Spleen (tissue), 13 donors: ENCODE data around the gene RTL1. TPM values are rescaled to one million over a fixed set of nuclear protein-coding genes. Genes with fewer than 3 reads are reported as not detected.

Experiments used
- DNase-seq: peaks from one replicate; pipeline ENCODE4 v3.0.0-alpha.2; 2020
- H3K27ac ChIP-seq, 8 donors: fragments of 200-600 bp; sonication (generic) in 7 of 8; 1 replicate in 4 of 8; 2 replicates in 4 of 8; pipeline versions ENCODE4 v1.5.0 to v1.8.0; 2016 to 2021; ENCODE audit warnings: inconsistent platforms in 4 of 8, mild to moderate bottlenecking in 4 of 8, moderate library complexity in 1 of 8
- H3K27me3 ChIP-seq, 7 donors: fragments of 200-600 bp; sonication (generic) in 6 of 7; replicated peaks in 1 of 7; 1 replicate in 4 of 7; 2 replicates in 3 of 7; pipeline versions ENCODE4 v1.5.0 to v1.8.0; 2016 to 2021; ENCODE audit warnings: inconsistent platforms in 3 of 7, mild to moderate bottlenecking in 1 of 7
- H3K36me3 ChIP-seq, 6 donors: fragments of 200-600 bp; sonication (generic) in 5 of 6; 1 replicate in 4 of 6; 2 replicates in 2 of 6; pipeline versions ENCODE4 v1.5.0 to v1.8.0; 2016 to 2021; ENCODE audit warnings: inconsistent platforms in 2 of 6
- H3K4me1 ChIP-seq, 6 donors: fragments of 200-600 bp; sonication (generic) in 5 of 6; 1 replicate in 3 of 6; 2 replicates in 3 of 6; pipeline versions ENCODE4 v1.5.0 to v1.8.0; 2016 to 2021; ENCODE audit warnings: inconsistent platforms in 3 of 6
- H3K4me3 ChIP-seq, 8 donors: fragments of 200-600 bp; sonication (generic) in 7 of 8; 1 replicate in 4 of 8; 2 replicates in 4 of 8; pipeline versions ENCODE4 v1.5.0 to v1.8.0; 2016 to 2021; ENCODE audit warnings: inconsistent platforms in 4 of 8, mild to moderate bottlenecking in 4 of 8, moderate library complexity in 2 of 8
- H3K9me3 ChIP-seq, 8 donors: fragments of 200-600 bp; sonication (generic) in 7 of 8; 1 replicate in 4 of 8; 2 replicates in 4 of 8; pipeline versions ENCODE4 v1.5.0 to v1.8.0; 2016 to 2021; ENCODE audit warnings: inconsistent platforms in 4 of 8
- POLR2A ChIP-seq, 3 donors: fragments of 450-650 bp; IDR thresholded peaks; one replicate each; pipeline ENCODE4 v1.5.1; 2017; ENCODE audit warnings: antibody characterized with exemption in 3 of 3, mild to moderate bottlenecking in 1 of 3
- POLR2AphosphoS5 ChIP-seq, 3 donors: sonication (generic); formaldehyde crosslinking; IDR thresholded peaks; one replicate each; pipeline ENCODE4 v1.5.1; 2017; ENCODE audit warnings: antibody characterized with exemption in 3 of 3
- WGBS, 5 donors: extraction: QIAGEN DNeasy Blood & Tissue Kit in 3 of 5; methylation state at CpG; one replicate each; pipeline versions ENCODE4 v1.1.5 to v1.1.7; 2013 to 2018; 5-methylcytosine and 5-hydroxymethylcytosine counted together
- intact Hi-C: fragments of 100-400 bp; cut with DNase I; formaldehyde crosslinking; loops from one replicate; pipeline ENCODE4 v1.15.0; 2023; ENCODE audit warnings: low total_unique reads
- long read RNA-seq, 2 donors: transcript quantifications; one replicate each; lab custom pipeline, GENCODE V29; 2026
- polyA plus RNA-seq, 3 donors: library from polyadenylated mRNA; stranded (reverse); fragments of 200-250 nt; gene quantifications; one replicate each; pipeline ENCODE4 v1.2.1, GENCODE V29; 2013
- total RNA-seq, 7 donors: library from RNA; depleted of rRNA in 3 of 7; stranded (reverse); fragments of >200 nt in 3 of 7; fragmentation: NEBNext Ultra II Directional in 4 of 7; extraction: Animal tissue kit (Norgen Biotek cat#: 25700) in 4 of 7; gene quantifications; one replicate each; pipeline versions ENCODE4 v1.1.0 to v1.2.1, GENCODE V29; 2016 to 2021
- TF ChIP-seq, protein P1 (sequence below), 11 experiments: fragments of 200-600 bp in 7 of 11; fragments of 450-650 bp in 4 of 11; sonication (generic) in 4 of 11; IDR thresholded peaks in 8 of 11; conservative IDR thresholded peaks in 3 of 11; 1 replicate in 7 of 11; 2 replicates in 4 of 11; pipeline versions ENCODE4 v1.4.0 to v1.8.0; 2016 to 2021; ENCODE audit warnings: antibody characterized with exemption in 11 of 11, inconsistent platforms in 4 of 11, mild to moderate bottlenecking in 1 of 11
- donor health status: healthy with polysubstance abuse.
- donor health status: DM: no; HTN: no; CAD: no; lungs with moderate emphysema.
- donor health status: DM: no; HTN: no; CAD: no.
- donor health status: Bipolar disorder and iron deficiency.
- donor health status: healthy.
- donor health status: DM: no; HTN: no; CAD: no.
- donor health status: DM: yes; HTN: yes; CAD: no.

RTL1 gene
- total RNA-seq, result not detected
- polyA plus RNA-seq, result under 1 TPM in 1 of 3 donors, not detected in 2; under 0.01 TPM
- long read RNA-seq, donor 1, result 0 reads
- long read RNA-seq, donor 2, full-length matches to known transcripts, result 2 of 2 reads
- long read RNA-seq, donor 2, partial matches to known transcripts, result 0 of 2 reads
- long read RNA-seq, donor 2, other reads (novel, unspliced or antisense), result 0 of 2 reads

DNA sequence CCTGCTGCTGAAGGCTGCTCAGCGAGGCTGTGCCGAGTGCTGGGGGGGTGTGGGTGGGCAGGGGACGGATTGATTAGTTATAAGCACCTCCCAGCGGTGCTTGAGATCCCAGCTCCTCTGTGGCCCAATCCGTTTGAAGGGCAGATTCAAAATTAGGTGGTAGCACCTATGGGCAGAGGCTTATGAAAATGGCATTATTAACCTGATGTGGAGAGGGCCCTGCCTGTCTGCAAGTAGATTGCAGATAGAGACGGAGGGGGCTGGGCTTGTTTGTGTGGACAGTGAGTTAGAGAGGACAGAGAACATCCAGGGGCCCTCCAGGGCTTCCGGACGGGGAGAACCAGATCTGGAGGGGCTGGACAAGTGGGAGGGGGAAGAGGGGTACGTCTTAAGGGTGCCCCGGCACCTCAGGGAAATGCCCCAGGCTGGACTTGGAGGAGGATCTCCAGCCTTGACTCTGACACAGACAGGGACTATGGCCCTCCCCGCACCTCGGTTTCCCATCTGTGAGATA lies at the start of gene RTL1:
RTL1 (minus strand) TSS at position 51 of the 514 bp plus-strand sequence. CDS start 18,934 bp downstream, outside the sequence.
- peaks cover 0 to 22% (median 17%) of the 10 kb centered on the region in 6 donors for H3K4me1 ChIP-seq
- H3K36me3 ChIP-seq, result peaks cover 0 to 5% (median 0%) of the 10 kb centered on the region in 6 donors
- TF ChIP-seq POLR2AphosphoS5 (IDR thresholded peaks at IDR 0.05), result no peak
- TF ChIP-seq, protein P1, sequence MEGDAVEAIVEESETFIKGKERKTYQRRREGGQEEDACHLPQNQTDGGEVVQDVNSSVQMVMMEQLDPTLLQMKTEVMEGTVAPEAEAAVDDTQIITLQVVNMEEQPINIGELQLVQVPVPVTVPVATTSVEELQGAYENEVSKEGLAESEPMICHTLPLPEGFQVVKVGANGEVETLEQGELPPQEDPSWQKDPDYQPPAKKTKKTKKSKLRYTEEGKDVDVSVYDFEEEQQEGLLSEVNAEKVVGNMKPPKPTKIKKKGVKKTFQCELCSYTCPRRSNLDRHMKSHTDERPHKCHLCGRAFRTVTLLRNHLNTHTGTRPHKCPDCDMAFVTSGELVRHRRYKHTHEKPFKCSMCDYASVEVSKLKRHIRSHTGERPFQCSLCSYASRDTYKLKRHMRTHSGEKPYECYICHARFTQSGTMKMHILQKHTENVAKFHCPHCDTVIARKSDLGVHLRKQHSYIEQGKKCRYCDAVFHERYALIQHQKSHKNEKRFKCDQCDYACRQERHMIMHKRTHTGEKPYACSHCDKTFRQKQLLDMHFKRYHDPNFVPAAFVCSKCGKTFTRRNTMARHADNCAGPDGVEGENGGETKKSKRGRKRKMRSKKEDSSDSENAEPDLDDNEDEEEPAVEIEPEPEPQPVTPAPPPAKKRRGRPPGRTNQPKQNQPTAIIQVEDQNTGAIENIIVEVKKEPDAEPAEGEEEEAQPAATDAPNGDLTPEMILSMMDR (IDR thresholded peaks at IDR 0.05 in 8 of 11, conservative IDR thresholded peaks at IDR 0.05 in 3 of 11), result no peak
- no peak for TF ChIP-seq POLR2A (IDR thresholded peaks at IDR 0.05)
- H3K9me3 ChIP-seq, result peaks cover 0 to 5% (median 0%) of the 10 kb centered on the region in 8 donors
- H3K27me3 ChIP-seq, result peaks cover 0 to 82% (median 16%) of the 10 kb centered on the region in 7 donors
- WGBS, 5 donors, result 69 to 81% (median 79%) methylated on average over 12 of the region's 12 CpGs
- intact Hi-C loops, result no loop called here
- peak; percentile 24 for DNase-seq
- H3K27ac ChIP-seq, result no peak within 1 kb of the TSS
- no peak within 1 kb of the TSS for H3K4me3 ChIP-seq

DNA sequence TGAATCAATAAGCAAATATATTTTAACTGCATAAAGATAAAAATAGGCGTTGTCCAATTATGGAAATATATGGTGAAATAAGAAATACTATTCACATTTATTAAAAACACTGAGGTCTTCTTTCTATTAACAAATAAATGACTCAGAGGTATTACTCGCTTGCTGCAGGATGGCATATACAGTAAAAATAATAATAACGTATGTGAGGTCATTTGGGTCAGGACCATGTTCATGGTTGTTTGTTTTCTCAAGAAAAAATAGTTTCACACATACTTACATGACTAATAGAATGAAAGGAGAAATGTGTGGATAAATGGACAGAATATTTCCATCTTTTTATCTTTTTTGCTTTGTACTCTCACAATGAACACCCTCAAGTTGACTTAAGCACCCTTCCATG lies 46.5 kb upstream of the RTL1 start:
- Histone ChIP-seq H3K9me3 (no peaks in the 10 kb centered on the region), H3K27me3 (no peaks in the 10 kb centered on the region), H3K4me1 (no peaks in the 10 kb centered on the region), H3K36me3 (no peaks in the 10 kb centered on the region), H3K4me3 (no peak overlapping the region), H3K27ac (no peak overlapping the region)
- TF ChIP-seq, protein P1 (IDR thresholded peaks at IDR 0.05 in 8 of 11, conservative IDR thresholded peaks at IDR 0.05 in 3 of 11), result no peak
- TF ChIP-seq POLR2A (IDR thresholded peaks at IDR 0.05), result no peak
- TF ChIP-seq POLR2AphosphoS5 (IDR thresholded peaks at IDR 0.05), result no peak
- 82 to 93% (median 87%) methylated on average over 3 of the region's 3 CpGs for WGBS, 5 donors
- intact Hi-C loops, result no loop called here
- DNase-seq, result no peak

DNA sequence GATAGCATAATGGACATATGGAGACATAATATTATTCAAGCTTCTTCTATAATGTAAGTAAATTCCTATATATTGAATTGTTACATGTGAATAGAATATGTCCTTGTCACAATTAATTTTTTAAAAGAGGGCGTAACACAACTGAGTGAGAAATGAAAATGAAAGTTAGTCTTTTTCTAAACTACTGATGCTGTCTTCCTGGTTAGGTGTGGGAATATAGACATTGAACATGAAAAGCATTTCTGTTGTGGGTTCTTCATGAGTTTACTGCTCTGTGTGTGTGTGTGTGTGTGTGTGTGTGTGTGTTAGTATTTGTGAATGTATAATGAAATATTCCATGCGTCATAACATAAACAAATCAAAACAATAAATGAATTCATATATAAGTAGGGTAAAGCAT lies 40.5 kb upstream of the RTL1 start:
- TF ChIP-seq, protein P1 (IDR thresholded peaks at IDR 0.05 in 8 of 11, conservative IDR thresholded peaks at IDR 0.05 in 3 of 11), result no peak
- TF ChIP-seq POLR2A (IDR thresholded peaks at IDR 0.05), result no peak
- no peak for TF ChIP-seq POLR2AphosphoS5 (IDR thresholded peaks at IDR 0.05)
- Histone ChIP-seq H3K9me3 (no peaks in the 10 kb centered on the region), H3K27ac (no peak overlapping the region), H3K4me3 (no peak overlapping the region), H3K4me1 (no peaks in the 10 kb centered on the region), H3K27me3 (no peaks in the 10 kb centered on the region), H3K36me3 (no peaks in the 10 kb centered on the region)
- no peak for DNase-seq
- intact Hi-C loops, result no loop called here
- 71 to 84% (median 81%) methylated on average over 2 of the region's 2 CpGs for WGBS, 5 donors

DNA sequence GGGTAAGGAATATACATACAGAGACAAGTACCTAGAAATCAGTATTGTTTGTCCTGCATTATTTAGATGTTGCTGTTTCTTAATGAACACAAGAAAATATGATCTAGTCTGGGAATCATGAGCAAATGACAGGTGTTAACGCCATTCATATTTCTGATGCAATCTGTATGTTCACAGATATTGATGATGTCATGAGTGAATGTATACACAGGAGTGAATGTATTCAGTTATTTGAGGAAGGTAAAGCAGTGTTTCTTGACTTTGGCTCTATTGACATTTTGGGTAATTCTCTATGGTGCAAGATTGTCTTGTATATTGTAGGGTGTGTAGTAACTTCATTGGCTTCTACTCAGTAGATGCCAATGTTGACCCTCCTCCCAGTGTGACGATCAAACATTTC lies 26.7 kb upstream of the RTL1 start:
- H3K4me3 ChIP-seq, result no peak overlapping the region
- H3K4me1 ChIP-seq, result no peaks in the 10 kb centered on the region
- no peak overlapping the region for H3K27ac ChIP-seq
- 84 to 96% (median 93%) methylated on average over 2 of the region's 2 CpGs for WGBS, 5 donors
- intact Hi-C loops, result no loop called here
- no peak for TF ChIP-seq POLR2AphosphoS5 (IDR thresholded peaks at IDR 0.05)
- TF ChIP-seq POLR2A (IDR thresholded peaks at IDR 0.05), result no peak
- TF ChIP-seq, protein P1 (IDR thresholded peaks at IDR 0.05 in 8 of 11, conservative IDR thresholded peaks at IDR 0.05 in 3 of 11), result no peak
- no peak for DNase-seq
- no peaks in the 10 kb centered on the region for H3K36me3 ChIP-seq
- H3K9me3 ChIP-seq, result peaks cover 0 to 16% (median 7%) of the 10 kb centered on the region in 8 donors
- no peaks in the 10 kb centered on the region for H3K27me3 ChIP-seq
